ENCODE measurements around the gene RPS10. TPM values are rescaled to one million over a fixed set of nuclear protein-coding genes. Genes with fewer than 3 reads are reported as not detected.

Gene RPS10
- total RNA-seq, 3 donors from 2014 or later (not counting 1 experiment from before 2014, with no cell fraction given), result 916 to 1,058 (median 1,045) TPM

- H3K27ac Mint-ChIP-seq, result no peak overlapping the region
- no peaks in the 10 kb centered on the region for H3K36me3 Mint-ChIP-seq
- no peaks in the 10 kb centered on the region for H3K9me3 Mint-ChIP-seq
- no peak for TF ChIP-seq CTCF (IDR thresholded peaks at IDR 0.05)
- 75% methylated on average over 2 of the region's 2 CpGs for WGBS (ENCODE audit: insufficient coverage)
- no peaks in the 10 kb centered on the region for H3K9me3 ChIP-seq (ENCODE audit: control insufficient read depth, insufficient read depth, low read length)
- no peaks in the 10 kb centered on the region for H3K27me3 ChIP-seq (ENCODE audit: control insufficient read depth, insufficient read depth, low read length)
- no peak for DNase-seq
- peaks cover 0 to 3% of the 10 kb centered on the region in 2 donors for H3K27me3 Mint-ChIP-seq (ENCODE audit: low read depth in 2 of 2)
- no peaks in the 10 kb centered on the region for H3K4me1 ChIP-seq (ENCODE audit: control insufficient read depth, insufficient read depth, low read length)
- ATAC-seq, result no peak
- H3K4me1 Mint-ChIP-seq, result no peaks in the 10 kb centered on the region
- H3K4me3 ChIP-seq (ENCODE audit: low read length), result no peak overlapping the region
- no peak overlapping the region for H3K27ac ChIP-seq (ENCODE audit: low read length)
- intact Hi-C loops (cut with micrococcal nuclease), result no loop called here
- H3K36me3 ChIP-seq (ENCODE audit: control insufficient read depth, insufficient read depth, low read length), result no peaks in the 10 kb centered on the region
- no peak overlapping the region for H3K4me3 Mint-ChIP-seq
Measured at GRCh38 chr6:34457382-34457741, 31.5 kb upstream of the RPS10 start.

GRCh38 chr6:34455831-34456230, 30.0 kb upstream of the RPS10 start:
- H3K27ac ChIP-seq (ENCODE audit: low read length), result no peak overlapping the region
- no peaks in the 10 kb centered on the region for H3K27me3 ChIP-seq (ENCODE audit: control insufficient read depth, insufficient read depth, low read length)
- Mint-ChIP-seq H3K27me3 (ENCODE audit: low read depth in 2 of 2) (no peaks in the 10 kb centered on the region), H3K9me3 (peaks cover 0 to 3% of the 10 kb centered on the region in 2 donors), H3K27ac (no peak overlapping the region), H3K36me3 (no peaks in the 10 kb centered on the region), H3K4me3 (no peak overlapping the region), H3K4me1 (no peaks in the 10 kb centered on the region)
- H3K4me1 ChIP-seq (ENCODE audit: control insufficient read depth, insufficient read depth, low read length), result no peaks in the 10 kb centered on the region
- H3K9me3 ChIP-seq (ENCODE audit: control insufficient read depth, insufficient read depth, low read length), result peaks cover 5% of the 10 kb centered on the region
- DNase-seq (no peak), ATAC-seq (no peak)
- no peaks in the 10 kb centered on the region for H3K36me3 ChIP-seq (ENCODE audit: control insufficient read depth, insufficient read depth, low read length)
- 83% methylated on average over 1 of the region's 1 CpG for WGBS (ENCODE audit: insufficient coverage)
- intact Hi-C loops (cut with micrococcal nuclease), result no loop called here
- no peak for TF ChIP-seq CTCF (IDR thresholded peaks at IDR 0.05)
- H3K4me3 ChIP-seq (ENCODE audit: low read length), result no peak overlapping the region

GRCh38 chr6:34451192-34451591, 25.3 kb upstream of the RPS10 start:
- H3K4me1 Mint-ChIP-seq, result no peaks in the 10 kb centered on the region
- Histone ChIP-seq H3K4me1 (ENCODE audit: control insufficient read depth, insufficient read depth, low read length) (no peaks in the 10 kb centered on the region), H3K9me3 (ENCODE audit: control insufficient read depth, insufficient read depth, low read length) (peaks cover 5% of the 10 kb centered on the region), H3K27me3 (ENCODE audit: control insufficient read depth, insufficient read depth, low read length) (no peaks in the 10 kb centered on the region), H3K4me3 (ENCODE audit: low read length) (no peak overlapping the region), H3K27ac (ENCODE audit: low read length) (no peak overlapping the region), H3K36me3 (ENCODE audit: control insufficient read depth, insufficient read depth, low read length) (no peaks in the 10 kb centered on the region)
- DNase-seq (no peak), ATAC-seq (no peak)
- H3K9me3 Mint-ChIP-seq, result peaks cover 0 to 3% of the 10 kb centered on the region in 2 donors
- H3K27me3 Mint-ChIP-seq (ENCODE audit: low read depth in 2 of 2), result no peaks in the 10 kb centered on the region
- TF ChIP-seq CTCF (IDR thresholded peaks at IDR 0.05), result no peak
- intact Hi-C loops (cut with micrococcal nuclease), result no loop called here
- no peaks in the 10 kb centered on the region for H3K36me3 Mint-ChIP-seq
- whole genome bisulfite sequencing (ENCODE audit: insufficient coverage), result 100% methylated on average over 1 of the region's 1 CpG
- no peak overlapping the region for H3K4me3 Mint-ChIP-seq
- H3K27ac Mint-ChIP-seq, result no peak overlapping the region

GRCh38 chr6:34447910-34448309, 22.0 kb upstream of the RPS10 start:
- no peak overlapping the region for H3K27ac ChIP-seq (ENCODE audit: low read length)
- no peaks in the 10 kb centered on the region for H3K4me1 ChIP-seq (ENCODE audit: control insufficient read depth, insufficient read depth, low read length)
- no peak for DNase-seq
- H3K36me3 Mint-ChIP-seq, result no peaks in the 10 kb centered on the region
- H3K27me3 ChIP-seq (ENCODE audit: control insufficient read depth, insufficient read depth, low read length), result no peaks in the 10 kb centered on the region
- TF ChIP-seq CTCF (IDR thresholded peaks at IDR 0.05), result no peak
- no peaks in the 10 kb centered on the region for H3K27me3 Mint-ChIP-seq (ENCODE audit: low read depth in 2 of 2)
- peaks cover 5% of the 10 kb centered on the region for H3K9me3 ChIP-seq (ENCODE audit: control insufficient read depth, insufficient read depth, low read length)
- H3K4me3 Mint-ChIP-seq, result no peak overlapping the region
- intact Hi-C loops (cut with micrococcal nuclease), result no loop called here
- H3K4me3 ChIP-seq (ENCODE audit: low read length), result no peak overlapping the region
- H3K36me3 ChIP-seq (ENCODE audit: control insufficient read depth, insufficient read depth, low read length), result no peaks in the 10 kb centered on the region
- 88% methylated on average over 5 of the region's 5 CpGs for WGBS (ENCODE audit: insufficient coverage)
- no peak for ATAC-seq
- H3K9me3 Mint-ChIP-seq, result peaks cover 0 to 3% of the 10 kb centered on the region in 2 donors
- no peaks in the 10 kb centered on the region for H3K4me1 Mint-ChIP-seq
- no peak overlapping the region for H3K27ac Mint-ChIP-seq

Measured in natural killer cell (primary cell).